OCI-LY3 (cell line): ENCODE measurements around the gene SPEF1.

Experiments
- CTCF ChIP-seq: fragments of 200-600, 300-600 bp; sonication (generic); IDR thresholded peaks from 2 replicates; pipeline ENCODE4 v1.5.1; 2014; ENCODE audit warnings: antibody characterized with exemption, low read length, low read depth
- EZH2phosphoT487 ChIP-seq: fragments of 200-600 bp; shearing (Covaris generic); IDR thresholded peaks from 2 replicates; pipeline ENCODE4 v1.6.1; 2018; ENCODE audit warnings: antibody characterized with exemption, mixed run types, low read depth

GRCh38 chr20:3797592-3798372 is 16.5 kb upstream of the SPEF1 start:
- TF ChIP-seq CTCF: no peak
- TF ChIP-seq EZH2phosphoT487: no peak
